Non-pigmented ciliary epithelial cell (primary cell): Measurements from ENCODE around the gene PCSK7.
"Not testable (repeated sequence)": the region's sequence is repeated elsewhere in the genome, so short reads cannot be mapped to it uniquely, and the experiment has no call there.

Experiments used
- DNase-seq: peaks from one replicate; pipeline ENCODE4 v3.0.0-alpha.2; 2010; ENCODE audit warnings: low read depth

The PCSK7 gene

GRCh38 chr11:117214404-117215110 lies 17.3 kb downstream of the PCSK7 start:
- no peak for DNase-seq

DNA sequence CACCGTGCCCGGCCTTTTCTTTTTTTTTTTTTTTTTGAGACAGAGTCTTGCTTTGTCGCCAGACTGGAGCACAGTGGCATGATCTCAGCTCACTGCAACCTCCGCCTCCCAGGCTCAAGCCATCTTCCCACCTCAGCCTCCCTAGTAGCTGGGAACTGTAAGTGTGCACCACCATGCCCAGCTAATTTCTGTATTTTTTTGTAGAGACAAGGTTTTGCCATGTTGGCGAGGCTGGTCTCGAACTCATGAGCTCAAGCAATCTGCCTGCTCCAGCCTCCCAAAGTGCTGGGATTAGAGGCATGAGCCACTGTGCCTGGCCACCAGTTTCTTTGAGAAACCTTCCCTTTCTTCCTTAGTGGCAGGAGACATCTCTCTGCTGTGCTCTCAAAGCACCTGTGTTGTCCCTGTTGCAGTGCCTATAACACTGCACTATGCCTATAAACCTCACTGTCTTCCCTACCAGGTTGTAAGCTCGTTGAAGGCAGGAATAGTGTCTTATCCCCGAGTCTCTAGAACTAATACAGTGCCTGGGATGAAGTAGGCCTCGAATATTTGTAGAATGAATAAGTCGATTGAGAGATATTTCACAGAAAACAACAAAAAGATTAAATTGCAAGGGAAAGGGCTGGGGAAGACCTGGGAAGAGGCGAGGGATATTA lies 19.0 kb downstream of the PCSK7 start:
- no peak for DNase-seq

DNA sequence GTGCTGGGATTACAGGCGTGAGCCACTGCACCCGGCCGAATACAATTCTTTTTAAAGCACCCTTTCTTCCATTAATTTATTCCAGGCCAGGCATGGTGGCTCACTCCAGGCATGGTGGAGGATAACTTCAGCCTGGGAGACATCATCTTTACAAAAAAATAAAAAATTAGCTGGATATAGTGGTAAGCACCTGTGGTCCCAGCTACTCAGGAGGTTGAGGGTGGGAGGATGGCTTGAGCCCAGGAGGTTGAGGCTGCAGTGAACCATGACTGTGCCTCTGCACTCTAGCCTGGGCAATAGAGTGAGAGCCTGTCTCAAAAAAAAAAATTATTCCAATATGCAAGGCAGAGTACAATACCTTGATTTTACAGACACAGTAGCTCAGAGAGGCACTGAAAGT lies 21.3 kb downstream of the PCSK7 start:
- DNase-seq = no peak

DNA sequence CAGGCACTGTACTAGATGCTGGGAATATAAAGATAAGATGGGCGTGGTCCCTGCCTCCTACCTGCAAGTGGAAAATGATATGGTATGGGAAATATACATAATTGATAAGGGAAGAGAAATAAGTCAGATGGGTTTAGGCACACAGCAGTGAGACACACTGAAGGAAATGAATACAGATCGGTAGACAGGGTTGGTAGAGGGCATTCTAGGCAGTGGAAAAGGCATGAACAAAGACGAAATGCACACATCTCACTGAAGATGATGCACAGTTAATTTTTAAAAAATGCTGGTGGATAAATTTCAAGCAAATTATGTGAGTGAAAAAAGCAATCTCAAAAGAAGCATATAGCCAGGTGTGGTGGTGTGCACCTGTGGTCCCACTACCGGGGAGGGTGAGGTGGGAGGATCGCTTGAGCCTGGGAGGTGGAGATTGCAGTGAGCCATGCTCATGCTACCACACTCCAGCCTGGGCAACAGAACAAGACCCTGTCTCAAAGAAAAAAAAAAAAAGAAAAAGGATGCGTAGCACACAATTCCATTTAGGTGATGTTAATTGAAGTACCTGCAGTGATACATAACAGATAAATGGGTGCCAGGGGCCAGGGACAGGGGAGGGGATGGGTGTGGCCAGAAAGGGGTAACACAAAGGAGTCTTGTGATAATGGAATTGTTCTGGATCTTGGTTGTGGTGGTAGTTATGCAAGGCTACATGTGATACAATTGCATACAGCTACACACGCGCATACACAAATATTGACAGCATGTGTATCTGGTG lies 22.3 kb downstream of the PCSK7 start:
- not testable (repeated sequence) for DNase-seq

DNA sequence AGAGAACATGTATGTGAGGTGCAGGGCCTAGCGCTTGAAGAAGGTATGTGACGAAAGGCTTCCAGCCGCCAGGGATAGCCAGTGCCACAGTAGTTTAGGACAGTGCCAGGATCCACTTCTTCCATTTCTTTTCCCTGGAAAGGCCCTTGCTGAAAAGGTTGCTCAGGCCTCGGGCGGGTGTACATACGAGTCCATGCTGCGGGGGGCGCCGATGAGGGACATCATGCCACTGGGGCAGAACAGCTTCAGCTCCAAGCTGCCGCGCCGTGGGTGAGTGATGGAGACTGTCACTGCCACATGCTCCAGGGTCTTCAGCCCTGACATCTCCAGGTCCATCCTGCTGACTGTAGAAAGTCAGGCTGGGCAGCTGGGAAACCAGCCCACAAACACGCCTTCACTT lies 23.2 kb downstream of the PCSK7 start:
- DNase-seq = not testable (repeated sequence)

GRCh38 chr11:117207481-117207880 lies 24.4 kb downstream of the PCSK7 start:
- DNase-seq = not testable (repeated sequence)

DNA sequence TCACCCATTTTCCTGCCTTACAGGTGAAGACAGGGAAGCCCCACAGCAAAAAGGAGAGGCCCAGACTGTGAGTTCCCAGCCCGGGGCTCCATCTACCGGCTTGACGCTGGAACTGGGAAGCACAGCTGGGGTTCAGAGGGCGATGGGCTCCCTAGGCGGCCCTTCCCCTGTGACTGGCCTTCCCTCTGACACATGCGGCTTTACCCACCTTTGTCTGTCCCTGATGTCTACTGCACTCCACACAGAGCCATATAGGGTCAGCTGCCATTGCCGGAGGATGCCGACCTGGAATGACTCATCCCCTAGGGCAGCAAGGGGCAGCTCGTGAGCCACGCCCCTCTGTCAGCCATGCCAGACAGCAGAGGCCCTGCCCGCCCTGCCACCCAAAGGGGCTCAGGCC lies 25.0 kb downstream of the PCSK7 start:
- not testable (repeated sequence) for DNase-seq

DNA sequence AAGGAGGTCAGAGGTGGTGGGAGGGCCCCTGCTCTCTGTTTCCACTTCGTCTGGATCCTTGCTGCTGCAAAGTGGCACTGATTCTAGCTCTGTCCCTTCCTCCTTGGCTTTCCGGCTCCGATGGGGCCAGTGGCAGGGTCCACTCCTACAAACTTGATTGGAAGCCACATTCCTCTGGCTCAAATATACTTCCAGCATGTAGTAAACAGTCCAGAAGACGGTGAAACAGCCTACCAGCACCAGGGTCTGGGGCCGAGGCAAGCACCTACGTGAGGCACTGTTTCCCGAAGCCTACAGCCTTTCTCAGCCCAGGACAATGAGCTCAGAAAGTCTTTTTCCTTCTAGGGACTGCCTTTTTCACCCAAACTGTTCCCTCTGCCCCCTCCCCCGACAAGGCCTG lies 25.8 kb downstream of the PCSK7 start:
- not testable (repeated sequence) for DNase-seq

DNA sequence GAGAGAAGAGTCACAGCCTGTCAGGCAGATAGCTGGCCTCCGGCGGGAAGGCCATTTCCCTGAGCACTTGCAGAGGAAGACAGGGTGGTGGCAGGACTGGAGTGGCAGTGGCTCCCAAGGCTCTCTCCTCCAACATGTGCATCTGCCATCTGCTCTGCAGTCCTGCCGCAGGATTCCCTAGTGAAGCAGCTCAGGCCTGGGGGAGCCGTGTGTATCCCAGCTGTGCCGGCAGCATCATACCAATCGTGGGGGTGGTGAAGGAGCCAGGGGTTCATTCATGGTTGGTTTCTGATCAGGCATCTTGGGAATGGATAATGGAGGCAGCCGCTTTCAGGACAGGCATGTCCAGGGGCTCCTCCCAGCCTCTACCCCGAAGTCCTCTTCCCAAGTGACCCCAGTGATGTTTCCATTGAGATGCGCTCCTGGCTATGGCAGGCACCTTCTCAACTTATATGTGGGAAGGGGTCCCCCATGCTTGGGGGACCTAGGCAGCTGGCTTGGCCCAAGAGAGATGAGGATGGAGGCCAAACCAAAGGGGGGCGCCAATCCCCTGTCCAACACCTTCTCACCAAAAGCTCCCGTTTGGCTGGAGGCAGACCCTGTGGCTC lies 26.6 kb downstream of the PCSK7 start:
- DNase-seq = no peak

DNA sequence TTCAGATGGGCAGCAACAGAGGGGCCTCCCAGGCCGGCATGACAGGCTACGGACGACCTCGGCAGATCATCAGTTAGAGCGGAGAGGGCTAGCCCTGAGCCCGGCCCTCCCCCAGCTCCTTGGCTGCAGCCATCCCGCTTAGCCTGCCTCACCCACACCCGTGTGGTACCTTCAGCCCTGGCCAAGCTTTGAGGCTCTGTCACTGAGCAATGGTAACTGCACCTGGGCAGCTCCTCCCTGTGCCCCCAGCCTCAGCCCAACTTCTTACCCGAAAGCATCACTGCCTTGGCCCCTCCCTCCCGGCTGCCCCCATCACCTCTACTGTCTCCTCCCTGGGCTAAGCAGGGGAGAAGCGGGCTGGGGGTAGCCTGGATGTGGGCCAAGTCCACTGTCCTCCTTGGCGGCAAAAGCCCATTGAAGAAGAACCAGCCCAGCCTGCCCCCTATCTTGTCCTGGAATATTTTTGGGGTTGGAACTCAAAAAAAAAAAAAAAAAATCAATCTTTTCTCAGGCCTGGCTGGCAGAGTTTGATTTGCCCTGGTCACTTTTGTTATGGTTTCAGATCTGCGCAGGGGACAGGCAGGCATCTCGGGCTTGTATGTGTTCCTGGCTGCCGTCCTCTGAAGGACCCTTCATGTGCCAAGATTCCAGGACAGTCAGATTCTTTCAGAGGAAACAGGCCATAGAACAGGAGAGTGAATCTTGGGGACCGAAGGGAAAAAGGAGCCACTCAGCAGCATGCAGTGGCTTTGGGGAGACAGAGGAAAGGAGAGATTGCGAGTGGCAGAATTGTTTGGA lies 27.4 kb downstream of the PCSK7 start:
- DNase-seq = no peak

DNA sequence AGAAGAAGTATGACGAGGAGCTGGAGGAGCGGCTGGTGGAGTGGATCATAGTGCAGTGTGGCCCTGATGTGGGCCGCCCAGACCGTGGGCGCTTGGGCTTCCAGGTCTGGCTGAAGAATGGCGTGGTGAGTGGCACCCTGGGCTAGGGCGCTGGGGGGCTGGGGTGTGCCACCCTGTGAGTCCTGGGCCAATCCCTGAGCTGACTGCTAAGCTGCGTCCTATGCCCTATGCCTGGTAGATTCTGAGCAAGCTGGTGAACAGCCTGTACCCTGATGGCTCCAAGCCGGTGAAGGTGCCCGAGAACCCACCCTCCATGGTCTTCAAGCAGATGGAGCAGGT lies 28.8 kb downstream of the PCSK7 start:
- no peak for DNase-seq

- no peak for DNase-seq
Observed at GRCh38 chr11:117202386-117203068, 29.3 kb downstream of the PCSK7 start.

- DNase-seq = no peak
Observed at GRCh38 chr11:117201658-117202305, 30.1 kb downstream of the PCSK7 start.

DNA sequence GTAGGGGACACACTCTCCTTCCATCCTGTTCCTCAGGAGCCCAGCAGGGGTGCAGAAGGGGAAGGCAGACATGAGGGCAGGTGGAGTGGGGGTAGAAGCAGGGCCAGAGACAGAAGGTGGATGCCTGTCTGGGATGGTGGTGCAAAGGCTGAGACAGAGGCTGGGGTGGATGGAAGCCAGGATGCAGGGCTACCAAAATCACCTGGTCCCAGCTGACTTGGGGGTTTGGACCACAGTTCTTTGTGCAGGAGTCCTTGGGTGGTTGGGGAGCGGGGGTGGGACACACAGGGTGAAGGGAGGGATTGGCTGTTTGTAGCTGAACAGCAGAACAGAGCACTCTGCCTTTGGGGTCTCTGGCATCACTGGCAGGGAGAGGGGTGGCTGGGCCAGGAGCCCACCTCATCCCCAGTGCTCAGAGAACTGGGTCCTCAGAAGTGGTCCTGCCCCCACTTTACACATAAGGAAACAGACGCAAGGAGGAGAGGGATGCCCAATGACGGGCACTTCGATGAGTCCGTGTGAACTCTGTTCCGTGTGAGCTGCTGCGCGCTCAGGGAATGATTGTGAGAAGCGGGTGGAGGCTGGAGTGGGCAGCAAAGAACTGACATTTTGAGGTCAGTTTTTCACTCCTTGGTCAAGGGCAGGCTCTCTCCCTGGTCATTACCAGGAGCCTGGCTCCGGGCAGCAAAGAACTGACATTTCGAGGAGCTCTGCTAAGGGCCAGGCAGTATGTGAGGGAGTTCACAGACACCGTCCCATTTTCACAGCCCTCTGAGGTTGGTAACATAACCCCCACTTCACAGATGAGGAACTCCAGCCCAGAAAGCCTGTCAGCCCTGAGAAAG lies 30.8 kb downstream of the PCSK7 start:
- no peak for DNase-seq

DNA sequence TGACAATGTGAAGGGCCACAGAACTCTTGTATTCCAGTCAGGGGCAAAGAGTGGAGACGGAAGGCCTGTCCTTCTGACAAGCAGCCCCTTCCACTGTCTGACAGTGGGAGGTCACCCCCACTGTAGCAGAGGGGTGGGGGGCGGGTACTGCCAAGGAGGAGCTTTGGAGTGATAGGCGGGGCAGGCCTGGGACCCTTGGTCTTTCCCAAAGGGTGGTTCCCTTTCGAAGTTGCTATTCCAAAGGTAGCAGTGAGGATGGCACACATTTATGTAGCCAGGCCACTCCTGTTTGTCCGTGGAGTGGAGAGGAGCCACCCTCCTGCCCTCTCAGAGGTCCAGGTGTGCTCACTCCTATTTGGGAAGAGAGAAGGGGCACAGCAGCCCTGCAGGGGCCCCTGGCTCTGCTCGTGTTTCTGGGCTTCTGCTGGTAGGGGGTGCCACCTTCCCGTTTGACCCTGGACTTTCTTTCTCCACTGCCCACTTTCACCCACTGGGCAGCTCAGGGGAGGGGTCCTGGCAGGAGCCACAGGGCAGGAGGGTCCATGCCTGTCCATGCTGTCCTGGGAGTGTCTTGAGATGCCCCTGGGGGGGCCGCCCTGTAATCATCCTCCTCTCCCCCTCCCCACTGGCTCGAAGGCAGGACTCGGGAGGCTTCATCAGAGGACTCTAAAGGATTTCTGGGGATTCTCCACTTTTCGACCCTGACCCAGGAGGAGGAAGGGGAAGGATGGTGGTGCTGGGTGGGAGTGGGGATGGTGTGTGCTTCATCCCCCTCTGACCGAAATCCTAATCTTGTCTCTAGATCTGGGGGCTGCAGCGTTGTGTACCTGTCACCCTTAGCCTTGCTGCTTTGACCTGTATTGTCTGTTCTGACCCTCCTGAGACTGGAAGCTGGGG lies 31.7 kb downstream of the PCSK7 start:
- no peak for DNase-seq

- peak; percentile 84 for DNase-seq
Observed at GRCh38 chr11:117199053-117199915, 32.6 kb downstream of the PCSK7 start, which contains the start of gene TAGLN. TAGLN (plus strand) TSS chr11:117199370; CDS start chr11:117203014, 3,644 bp downstream.

DNA sequence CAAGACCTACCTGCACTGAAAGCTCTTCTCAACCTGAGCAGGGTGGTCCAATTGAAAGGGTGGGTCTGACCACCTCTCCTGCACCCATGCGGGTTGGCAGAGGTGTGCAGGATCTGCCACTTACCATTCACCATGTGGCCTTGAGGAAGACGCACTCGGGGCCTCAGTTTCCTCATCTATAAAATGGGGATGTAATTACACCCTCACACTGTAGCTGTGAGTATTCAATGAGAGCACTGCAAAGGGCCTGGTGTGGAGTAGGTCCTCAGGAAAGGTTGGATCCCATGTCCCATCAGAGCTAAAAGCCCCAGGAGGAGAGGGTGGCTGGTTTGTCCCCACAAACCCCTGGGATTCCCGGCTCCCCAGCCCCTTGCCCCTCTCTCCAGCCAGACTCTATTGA lies 33.3 kb downstream of the PCSK7 start:
- DNase-seq = no peak
